CD8-positive, alpha-beta memory T cell (primary cell): Measurements from ENCODE around the gene GAREM1. TPM values are rescaled to one million over a fixed set of nuclear protein-coding genes. Genes with fewer than 3 reads are reported as not detected.

Source experiments
- CTCF ChIA-PET: fragments of 350-600 bp; sonication (Branson Sonifier 250); formaldehyde crosslinking; loops from one replicate; lab custom pipeline; 2021; ENCODE audit warnings: antibody characterized with exemption; lab: Charles Lee
- POLR2A ChIA-PET: fragments of 350-600 bp; sonication (Branson Sonifier 250); formaldehyde crosslinking; loops from one replicate; lab custom pipeline; 2021; ENCODE audit warnings: antibody characterized with exemption; lab: Charles Lee
- DNase-seq, 5 donors: peaks; one replicate each; pipeline versions ENCODE4 v3.0.0 to v3.0.0-alpha.2; 2020 to 2022; ENCODE audit warnings: mixed read lengths in 1 of 5
- H3K27ac ChIP-seq: one replicate; pipeline ENCODE4 v1.7.0; 2013; ENCODE audit warnings: low read depth, mild to moderate bottlenecking, low read length, moderate library complexity
- H3K27me3 ChIP-seq: 2 replicates; pipeline ENCODE4 v1.7.0; 2013; ENCODE audit warnings: low read length, mild to moderate bottlenecking; ENCODE audit not compliant: insufficient read depth, poor library complexity, severe bottlenecking
- H3K36me3 ChIP-seq: 2 replicates; pipeline ENCODE4 v1.7.0; 2013; ENCODE audit warnings: mild to moderate bottlenecking, low read length, moderate library complexity; ENCODE audit not compliant: insufficient read depth
- H3K4me1 ChIP-seq: 2 replicates; pipeline ENCODE4 v1.7.0; 2013; ENCODE audit warnings: mild to moderate bottlenecking, low read length, moderate library complexity; ENCODE audit not compliant: insufficient read depth
- H3K4me3 ChIP-seq: 2 replicates; pipeline ENCODE4 v1.7.0; 2013; ENCODE audit warnings: mild to moderate bottlenecking, low read length
- H3K9me3 ChIP-seq: 2 replicates; pipeline ENCODE4 v1.7.0; 2013; ENCODE audit warnings: mild to moderate bottlenecking, low read length
- H3K27ac Mint-ChIP-seq, 8 donors: one replicate each; pipeline ENCODE4 v1.8.0; 2020 to 2021; ENCODE audit warnings: mixed read lengths in 8 of 8, mild to moderate bottlenecking in 6 of 8, inconsistent platforms in 3 of 8, moderate library complexity in 3 of 8
- H3K27me3 Mint-ChIP-seq, 2 donors: one replicate each; pipeline ENCODE4 v1.8.0; 2020 to 2021; ENCODE audit warnings: mixed read lengths in 2 of 2, mild to moderate bottlenecking in 1 of 2, moderate library complexity in 1 of 2
- H3K36me3 Mint-ChIP-seq, 3 donors: one replicate each; pipeline ENCODE4 v1.8.0; 2020 to 2021; ENCODE audit warnings: mixed read lengths in 3 of 3, inconsistent platforms in 1 of 3, mild to moderate bottlenecking in 1 of 3
- H3K4me1 Mint-ChIP-seq, 3 donors: one replicate each; pipeline ENCODE4 v1.8.0; 2020 to 2021; ENCODE audit warnings: mixed read lengths in 3 of 3, inconsistent platforms in 1 of 3, mild to moderate bottlenecking in 1 of 3
- H3K4me3 Mint-ChIP-seq, 7 donors: one replicate each; pipeline ENCODE4 v1.8.0; 2020 to 2021; ENCODE audit warnings: mixed read lengths in 7 of 7, mild to moderate bottlenecking in 6 of 7, moderate library complexity in 4 of 7, inconsistent platforms in 2 of 7
- H3K9me3 Mint-ChIP-seq, 5 donors: one replicate each; pipeline ENCODE4 v1.8.0; 2020 to 2022; ENCODE audit warnings: mixed read lengths in 5 of 5, mild to moderate bottlenecking in 3 of 5, moderate library complexity in 2 of 5, inconsistent platforms in 1 of 5
- polyA plus RNA-seq: library from polyadenylated mRNA; unstranded; fragments of 300-500 nt; fragmentation: Illumina TruSeq; gene quantifications from one replicate; pipeline ENCODE4 v1.2.3, GENCODE V29; 2021
- total RNA-seq, 2 experiments: library from RNA; stranded (reverse); gene quantifications; one replicate each; pipeline ENCODE4 v1.2.3, GENCODE V29; 2021

GAREM1 gene
- total and polyA plus RNA-seq, 3 experiments from 2014 or later = not detected

- POLR2A ChIA-PET = no interaction called here
- Mint-ChIP-seq H3K36me3 (no peaks in the 10 kb centered on the region), H3K4me3 (no peak overlapping the region), H3K4me1 (no peaks in the 10 kb centered on the region), H3K27me3 (peaks cover under 1 to 19% of the 10 kb centered on the region in 2 donors), H3K9me3 (peaks cover 0 to 3% (median 0%) of the 10 kb centered on the region in 5 donors), H3K27ac (no peak overlapping the region)
- CTCF ChIA-PET = no interaction called here
- no peak overlapping the region for H3K27ac ChIP-seq
- no peak overlapping the region for H3K4me3 ChIP-seq
- no peaks in the 10 kb centered on the region for H3K9me3 ChIP-seq
- H3K4me1 ChIP-seq = no peaks in the 10 kb centered on the region
- H3K27me3 ChIP-seq = no peaks in the 10 kb centered on the region
- H3K36me3 ChIP-seq = no peaks in the 10 kb centered on the region
- DNase-seq = no peak
Measured at GRCh38 chr18:32326450-32327308, 144.0 kb downstream of the GAREM1 start.

- Histone ChIP-seq H3K36me3 (no peaks in the 10 kb centered on the region), H3K4me1 (no peaks in the 10 kb centered on the region), H3K4me3 (no peak overlapping the region), H3K9me3 (no peaks in the 10 kb centered on the region), H3K27ac (no peak overlapping the region), H3K27me3 (no peaks in the 10 kb centered on the region)
- H3K9me3 Mint-ChIP-seq = peaks cover 0 to 3% (median 0%) of the 10 kb centered on the region in 5 donors
- no peak for DNase-seq
- no peak overlapping the region for H3K4me3 Mint-ChIP-seq
- ChIA-PET POLR2A (no interaction called here), CTCF (no interaction called here)
- peaks cover 1 to 21% of the 10 kb centered on the region in 2 donors for H3K27me3 Mint-ChIP-seq
- no peaks in the 10 kb centered on the region for H3K4me1 Mint-ChIP-seq
- H3K27ac Mint-ChIP-seq = no peak overlapping the region
- H3K36me3 Mint-ChIP-seq = no peaks in the 10 kb centered on the region
Measured at GRCh38 chr18:32324181-32324580, 146.5 kb downstream of the GAREM1 start.

GRCh38 chr18:32321826-32322225 is 148.9 kb downstream of the GAREM1 start:
- H3K9me3 ChIP-seq = no peaks in the 10 kb centered on the region
- no peaks in the 10 kb centered on the region for H3K36me3 ChIP-seq
- Mint-ChIP-seq H3K36me3 (no peaks in the 10 kb centered on the region), H3K4me1 (no peaks in the 10 kb centered on the region), H3K27ac (no peak overlapping the region), H3K9me3 (peaks cover 0 to 3% (median 0%) of the 10 kb centered on the region in 5 donors), H3K27me3 (peaks cover 1 to 11% of the 10 kb centered on the region in 2 donors), H3K4me3 (no peak overlapping the region)
- H3K4me3 ChIP-seq = no peak overlapping the region
- no peak for DNase-seq
- CTCF ChIA-PET = no interaction called here
- no peaks in the 10 kb centered on the region for H3K4me1 ChIP-seq
- no peaks in the 10 kb centered on the region for H3K27me3 ChIP-seq
- POLR2A ChIA-PET = no interaction called here
- H3K27ac ChIP-seq = no peak overlapping the region

GRCh38 chr18:32319084-32319483 is 151.6 kb downstream of the GAREM1 start:
- no peaks in the 10 kb centered on the region for H3K9me3 ChIP-seq
- ChIA-PET CTCF (no interaction called here), POLR2A (no interaction called here)
- no peaks in the 10 kb centered on the region for H3K4me1 Mint-ChIP-seq
- no peaks in the 10 kb centered on the region for H3K36me3 ChIP-seq
- H3K27ac Mint-ChIP-seq = no peak overlapping the region
- H3K27ac ChIP-seq = no peak overlapping the region
- peaks cover 1 to 10% of the 10 kb centered on the region in 2 donors for H3K27me3 Mint-ChIP-seq
- H3K27me3 ChIP-seq = no peaks in the 10 kb centered on the region
- H3K36me3 Mint-ChIP-seq = no peaks in the 10 kb centered on the region
- H3K4me3 ChIP-seq = no peak overlapping the region
- no peaks in the 10 kb centered on the region for H3K9me3 Mint-ChIP-seq
- no peaks in the 10 kb centered on the region for H3K4me1 ChIP-seq
- no peak overlapping the region for H3K4me3 Mint-ChIP-seq
- DNase-seq = no peak

GRCh38 chr18:32318581-32318980 is 152.1 kb downstream of the GAREM1 start:
- POLR2A ChIA-PET = no interaction called here
- no peaks in the 10 kb centered on the region for H3K4me1 ChIP-seq
- DNase-seq = no peak
- H3K9me3 Mint-ChIP-seq = no peaks in the 10 kb centered on the region
- H3K27me3 ChIP-seq = no peaks in the 10 kb centered on the region
- no peak overlapping the region for H3K4me3 Mint-ChIP-seq
- H3K27me3 Mint-ChIP-seq = peaks cover 1 to 7% of the 10 kb centered on the region in 2 donors
- no peak overlapping the region for H3K27ac ChIP-seq
- no peaks in the 10 kb centered on the region for H3K36me3 ChIP-seq
- no peaks in the 10 kb centered on the region for H3K4me1 Mint-ChIP-seq
- CTCF ChIA-PET = no interaction called here
- no peak overlapping the region for H3K27ac Mint-ChIP-seq
- no peaks in the 10 kb centered on the region for H3K36me3 Mint-ChIP-seq
- H3K4me3 ChIP-seq = no peak overlapping the region
- H3K9me3 ChIP-seq = no peaks in the 10 kb centered on the region

- H3K9me3 ChIP-seq = no peaks in the 10 kb centered on the region
- H3K4me1 ChIP-seq = no peaks in the 10 kb centered on the region
- CTCF ChIA-PET = no interaction called here
- H3K36me3 ChIP-seq = no peaks in the 10 kb centered on the region
- Mint-ChIP-seq H3K36me3 (no peaks in the 10 kb centered on the region), H3K27ac (no peak overlapping the region), H3K4me1 (no peaks in the 10 kb centered on the region), H3K9me3 (no peaks in the 10 kb centered on the region), H3K4me3 (no peak overlapping the region), H3K27me3 (peaks cover 1 to 7% of the 10 kb centered on the region in 2 donors)
- H3K27ac ChIP-seq = no peak overlapping the region
- H3K27me3 ChIP-seq = no peaks in the 10 kb centered on the region
- H3K4me3 ChIP-seq = no peak overlapping the region
- POLR2A ChIA-PET = no interaction called here
- no peak for DNase-seq
Measured at GRCh38 chr18:32317651-32318050, 153.0 kb downstream of the GAREM1 start.

GRCh38 chr18:32315881-32316280 is 154.8 kb downstream of the GAREM1 start:
- no peak for DNase-seq
- ChIA-PET POLR2A (no interaction called here), CTCF (no interaction called here)
- Mint-ChIP-seq H3K4me1 (no peaks in the 10 kb centered on the region), H3K27ac (no peak overlapping the region), H3K9me3 (no peaks in the 10 kb centered on the region), H3K4me3 (no peak overlapping the region), H3K27me3 (no peaks in the 10 kb centered on the region), H3K36me3 (no peaks in the 10 kb centered on the region)
- no peak overlapping the region for H3K4me3 ChIP-seq
- no peaks in the 10 kb centered on the region for H3K36me3 ChIP-seq
- H3K9me3 ChIP-seq = no peaks in the 10 kb centered on the region
- H3K27ac ChIP-seq = no peak overlapping the region
- no peaks in the 10 kb centered on the region for H3K27me3 ChIP-seq
- no peaks in the 10 kb centered on the region for H3K4me1 ChIP-seq

- Mint-ChIP-seq H3K27me3 (peaks cover 5 to 6% of the 10 kb centered on the region in 2 donors), H3K9me3 (peaks cover 0 to under 1% (median 0%) of the 10 kb centered on the region in 5 donors), H3K27ac (no peak overlapping the region), H3K36me3 (no peaks in the 10 kb centered on the region), H3K4me3 (no peak overlapping the region), H3K4me1 (no peaks in the 10 kb centered on the region)
- ChIA-PET POLR2A (no interaction called here), CTCF (no interaction called here)
- Histone ChIP-seq H3K4me1 (no peaks in the 10 kb centered on the region), H3K4me3 (no peak overlapping the region), H3K9me3 (no peaks in the 10 kb centered on the region), H3K27ac (no peak overlapping the region), H3K27me3 (no peaks in the 10 kb centered on the region), H3K36me3 (no peaks in the 10 kb centered on the region)
- no peak for DNase-seq
Measured at GRCh38 chr18:32310774-32311173, 159.9 kb downstream of the GAREM1 start.
